Adrenal gland (tissue), 12 donors: ENCODE data around the gene ZCCHC4. TPM values are rescaled to one million over a fixed set of nuclear protein-coding genes. Genes with fewer than 3 reads are reported as not detected.
A peak's percentile ranks its signal among the peaks of the same experiment; 100 is the strongest.

Experiments used
- DNase-seq, 7 donors: peaks; one replicate each; pipeline ENCODE4 v3.0.0-alpha.2; 2019 to 2020
- H3K27ac ChIP-seq, 5 donors: fragments of 200-600 bp; sonication (generic) in 4 of 5; 1 replicate in 3 of 5; 2 replicates in 2 of 5; pipeline versions ENCODE4 v1.5.1 to v1.8.0; 2016 to 2020; ENCODE audit warnings: mild to moderate bottlenecking in 1 of 5
- H3K27me3 ChIP-seq: fragments of 200-600 bp; 2 replicates; pipeline ENCODE4 v1.8.0; 2021
- H3K36me3 ChIP-seq, 2 donors: fragments of 200-600 bp; replicated peaks in 1 of 2; 1 replicate in 1 of 2; 2 replicates in 1 of 2; pipeline versions ENCODE4 v1.5.1 to v1.8.0; 2018 to 2022
- H3K4me1 ChIP-seq, 2 donors: fragments of 200-600 bp; replicated peaks in 1 of 2; 1 replicate in 1 of 2; 2 replicates in 1 of 2; pipeline versions ENCODE4 v1.5.1 to v1.8.0; 2018 to 2021
- H3K4me3 ChIP-seq, 4 donors: fragments of 200-600 bp; sonication (generic) in 3 of 4; one replicate each; pipeline ENCODE4 v1.5.1; 2016 to 2018
- H3K9me3 ChIP-seq, 3 donors: fragments of 200-600 bp; sonication (generic) in 1 of 3; replicated peaks in 1 of 3; 1 replicate in 2 of 3; 2 replicates in 1 of 3; pipeline versions ENCODE4 v1.5.1 to v1.8.0; 2016 to 2021
- POLR2A ChIP-seq, 2 donors: fragments of 450-650 bp; IDR thresholded peaks; one replicate each; pipeline ENCODE4 v1.6.1; 2017; ENCODE audit warnings: antibody characterized with exemption in 2 of 2, mild to moderate bottlenecking in 2 of 2, moderate library complexity in 1 of 2
- WGBS, 4 donors: extraction: QIAGEN DNeasy Blood & Tissue Kit in 2 of 4; methylation state at CpG; one replicate each; pipeline versions ENCODE4 v1.1.5 to v1.1.7; 2013 to 2017; 5-methylcytosine and 5-hydroxymethylcytosine counted together
- intact Hi-C, 2 donors: fragments of 100-400 bp; cut with DNase I; formaldehyde crosslinking; loops; one replicate each; pipeline versions ENCODE4 v1.14.1 to v1.15.0; 2022 to 2023
- polyA plus RNA-seq, 3 donors: library from polyadenylated mRNA; stranded (reverse); fragments of 200-250 nt in 2 of 3; fragments of 350-450 nt in 1 of 3; fragmentation: Illumina TruSeq in 1 of 3; extraction: RNeasy Lipid Tissue Mini Kit (QIAGEN cat#74804) in 1 of 3; gene quantifications; one replicate each; pipeline ENCODE4 v1.2.3, GENCODE V29; 2013 to 2014
- total RNA-seq, 9 donors: library from RNA; depleted of rRNA in 4 of 9; stranded (reverse); fragments of >200 nt in 4 of 9; fragments of 120-200 nt in 1 of 9; fragmentation: NEBNext Ultra II Directional in 1 of 9; extraction: Animal tissue kit (Norgen Biotek cat#: 25700) in 1 of 9; gene quantifications; one replicate each; pipeline versions ENCODE4 v1.1.0 to v1.2.4, GENCODE V29; 2013 to 2023
- TF ChIP-seq, protein P1 (sequence below), 6 experiments: fragments of 450-650 bp in 4 of 6; fragments of 200-600 bp in 2 of 6; sonication (generic) in 1 of 6; IDR thresholded peaks; 1 replicate in 5 of 6; 2 replicates in 1 of 6; pipeline versions ENCODE4 v1.5.1 to v1.8.0; 2016 to 2021; ENCODE audit warnings: antibody characterized with exemption in 6 of 6, mild to moderate bottlenecking in 2 of 6, moderate library complexity in 1 of 6
- donor health status: healthy with polysubstance abuse.
- donor health status: Bipolar disorder and iron deficiency.
- donor health status: DM: yes; HTN: yes; CAD: no.
- donor health status: DM: no; HTN: no; CAD: no.
- donor health status: DM: no; HTN: no; CAD: no.
- donor health status: DM: yes; HTN: yes; CAD: no.

ZCCHC4 gene
- total and polyA plus RNA-seq, 12 donors, result 4.8 to 14.8 (median 10.4) TPM

DNA sequence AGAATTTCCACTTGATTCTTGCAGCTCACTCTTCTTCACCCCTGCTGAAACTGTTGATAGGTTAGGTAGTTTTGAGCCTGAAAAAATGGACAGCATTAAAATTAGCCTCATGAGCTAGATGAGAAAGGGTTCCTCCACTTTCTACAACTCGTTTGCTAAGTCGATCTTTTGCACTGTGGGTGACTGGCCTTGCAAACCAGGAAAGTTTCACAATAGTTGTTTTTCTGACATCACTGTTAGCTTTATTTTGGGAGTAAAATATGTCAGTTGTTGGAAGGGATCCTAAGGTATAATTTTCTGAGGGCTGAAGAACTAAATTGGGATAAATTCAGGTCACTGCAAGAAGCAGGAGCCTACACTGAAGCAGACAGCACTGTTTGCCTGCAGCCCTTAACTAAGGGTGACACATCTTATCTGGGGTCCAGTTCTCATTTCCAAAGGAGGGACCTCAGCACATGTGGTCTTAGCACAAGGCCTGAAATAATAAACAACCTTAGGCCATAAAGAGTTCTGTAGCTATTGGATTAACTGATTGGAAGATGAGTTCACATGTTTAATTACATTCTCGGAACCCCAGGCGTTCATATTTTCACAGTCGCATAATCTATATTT, 93.6 kb downstream of the ZCCHC4 start:
- Histone ChIP-seq H3K9me3 (no peaks in the 10 kb centered on the region), H3K36me3 (peaks cover 0 to 69% of the 10 kb centered on the region in 2 donors), H3K4me1 (peaks cover 0 to 8% of the 10 kb centered on the region in 2 donors), H3K27me3 (no peaks in the 10 kb centered on the region), H3K4me3 (no peak overlapping the region), H3K27ac (no peak overlapping the region)
- TF ChIP-seq, protein P1, sequence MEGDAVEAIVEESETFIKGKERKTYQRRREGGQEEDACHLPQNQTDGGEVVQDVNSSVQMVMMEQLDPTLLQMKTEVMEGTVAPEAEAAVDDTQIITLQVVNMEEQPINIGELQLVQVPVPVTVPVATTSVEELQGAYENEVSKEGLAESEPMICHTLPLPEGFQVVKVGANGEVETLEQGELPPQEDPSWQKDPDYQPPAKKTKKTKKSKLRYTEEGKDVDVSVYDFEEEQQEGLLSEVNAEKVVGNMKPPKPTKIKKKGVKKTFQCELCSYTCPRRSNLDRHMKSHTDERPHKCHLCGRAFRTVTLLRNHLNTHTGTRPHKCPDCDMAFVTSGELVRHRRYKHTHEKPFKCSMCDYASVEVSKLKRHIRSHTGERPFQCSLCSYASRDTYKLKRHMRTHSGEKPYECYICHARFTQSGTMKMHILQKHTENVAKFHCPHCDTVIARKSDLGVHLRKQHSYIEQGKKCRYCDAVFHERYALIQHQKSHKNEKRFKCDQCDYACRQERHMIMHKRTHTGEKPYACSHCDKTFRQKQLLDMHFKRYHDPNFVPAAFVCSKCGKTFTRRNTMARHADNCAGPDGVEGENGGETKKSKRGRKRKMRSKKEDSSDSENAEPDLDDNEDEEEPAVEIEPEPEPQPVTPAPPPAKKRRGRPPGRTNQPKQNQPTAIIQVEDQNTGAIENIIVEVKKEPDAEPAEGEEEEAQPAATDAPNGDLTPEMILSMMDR (IDR thresholded peaks at IDR 0.05), result no peak
- TF ChIP-seq POLR2A (IDR thresholded peaks at IDR 0.05), result no peak
- intact Hi-C loops, result no loop called here
- 72 to 76% (median 74%) methylated on average over 5 of the region's 5 CpGs for WGBS, 4 donors
- peak in 2 of 7 donors; percentile 24 to 37 for DNase-seq

DNA sequence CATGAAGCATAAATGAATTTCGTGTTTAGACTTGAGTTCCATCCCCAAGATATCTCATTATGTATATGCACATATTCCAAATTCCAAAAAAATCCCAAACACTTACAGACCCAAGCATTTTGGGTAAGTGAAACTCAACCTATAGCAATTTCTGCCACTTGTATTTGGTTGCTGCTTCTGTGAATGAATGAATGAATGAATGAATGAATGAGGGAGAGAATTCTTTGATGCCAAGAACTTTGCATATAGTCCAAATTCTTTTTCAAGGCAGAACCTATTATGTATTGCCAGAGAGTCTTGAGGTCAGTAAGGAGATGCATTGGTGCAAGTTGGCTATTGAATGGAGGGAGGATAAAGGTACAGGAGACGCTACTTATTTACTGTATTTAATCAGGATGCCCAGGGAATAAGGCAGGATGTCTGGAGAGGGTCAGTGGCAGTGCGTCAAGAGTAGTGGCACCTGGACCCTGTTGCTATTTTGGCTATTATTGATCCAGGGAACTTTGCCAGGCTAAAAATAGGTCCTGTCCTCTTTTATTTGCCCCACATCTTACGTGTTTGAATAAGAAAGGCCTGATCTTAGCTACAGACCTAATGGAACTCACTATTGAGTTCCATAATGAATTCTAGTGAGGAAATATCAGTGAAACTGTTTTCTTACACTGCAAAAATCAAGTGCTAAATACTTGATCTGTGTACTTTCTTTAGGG, 98.4 kb downstream of the ZCCHC4 start:
- H3K27me3 ChIP-seq, result no peaks in the 10 kb centered on the region
- peaks cover 0 to 86% of the 10 kb centered on the region in 2 donors for H3K36me3 ChIP-seq
- DNase-seq, result no peak
- H3K9me3 ChIP-seq, result no peaks in the 10 kb centered on the region
- H3K4me1 ChIP-seq, result peaks cover 0 to 7% of the 10 kb centered on the region in 2 donors
- H3K4me3 ChIP-seq, result no peak overlapping the region
- intact Hi-C loops, result no loop called here
- TF ChIP-seq POLR2A (IDR thresholded peaks at IDR 0.05), result no peak
- TF ChIP-seq, protein P1 (IDR thresholded peaks at IDR 0.05), result no peak
- 81 to 96% (median 87%) methylated on average over 4 of the region's 4 CpGs for WGBS, 4 donors
- H3K27ac ChIP-seq, result no peak overlapping the region

DNA sequence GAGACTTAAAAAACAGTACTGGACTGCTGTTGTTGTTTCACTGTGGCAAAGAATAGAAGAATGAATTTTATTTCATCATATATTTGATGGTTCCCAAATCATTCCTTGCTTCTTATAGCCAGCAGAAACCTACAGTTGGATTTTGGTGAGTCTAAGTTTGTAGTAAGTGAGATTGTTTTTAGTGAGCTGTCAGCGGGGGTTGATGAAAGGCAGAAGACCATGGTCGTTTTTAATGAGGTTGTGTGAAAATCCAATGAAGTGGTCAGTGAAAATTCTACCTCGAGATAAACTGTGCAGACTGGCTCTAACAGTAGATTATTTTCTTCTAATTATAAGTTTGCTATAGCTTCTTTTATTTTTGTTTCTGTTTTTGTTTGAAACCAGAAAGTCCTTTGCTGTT, 100.7 kb downstream of the ZCCHC4 start:
- Histone ChIP-seq H3K36me3 (peaks cover 0 to 82% of the 10 kb centered on the region in 2 donors), H3K27ac (no peak overlapping the region), H3K27me3 (no peaks in the 10 kb centered on the region), H3K9me3 (no peaks in the 10 kb centered on the region), H3K4me1 (no peaks in the 10 kb centered on the region), H3K4me3 (no peak overlapping the region)
- TF ChIP-seq, protein P1 (IDR thresholded peaks at IDR 0.05), result no peak
- no peak for TF ChIP-seq POLR2A (IDR thresholded peaks at IDR 0.05)
- WGBS, 4 donors, result 68 to 87% (median 84%) methylated on average over 3 of the region's 3 CpGs
- intact Hi-C loops, result no loop called here
- no peak for DNase-seq

DNA sequence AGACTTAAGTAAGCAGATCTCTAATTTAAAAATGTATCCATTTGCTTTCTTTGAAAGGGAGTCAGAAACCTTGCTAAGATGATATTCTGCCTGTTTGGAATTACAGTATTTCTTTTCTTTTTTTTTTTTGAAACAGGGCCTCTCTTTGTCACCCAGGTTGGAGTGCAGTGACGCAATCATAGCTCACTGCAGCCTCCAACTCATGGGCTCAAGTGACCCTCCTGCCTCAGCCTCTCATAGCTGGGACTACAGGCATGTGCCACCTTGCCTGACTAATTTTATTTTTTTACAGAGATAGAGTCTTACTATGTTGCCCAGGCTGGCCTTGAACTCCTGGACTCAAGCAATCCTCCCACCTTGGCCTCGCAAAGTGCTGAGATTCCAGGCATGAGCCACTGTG, 104.4 kb downstream of the ZCCHC4 start:
- 96 to 100% (median 98%) methylated on average over 2 of the region's 2 CpGs for WGBS, 4 donors
- H3K4me1 ChIP-seq, result peaks cover 0 to 6% of the 10 kb centered on the region in 2 donors
- no peak for DNase-seq
- H3K27ac ChIP-seq, result no peak overlapping the region
- intact Hi-C loops, result no loop called here
- H3K4me3 ChIP-seq, result no peak overlapping the region
- H3K27me3 ChIP-seq, result no peaks in the 10 kb centered on the region
- no peaks in the 10 kb centered on the region for H3K9me3 ChIP-seq
- peaks cover 0 to 57% of the 10 kb centered on the region in 2 donors for H3K36me3 ChIP-seq
- TF ChIP-seq, protein P1 (IDR thresholded peaks at IDR 0.05), result no peak
- TF ChIP-seq POLR2A (IDR thresholded peaks at IDR 0.05), result no peak

Other genes with a start within 250 kb of the ZCCHC4 start
- 10 to 100 TPM in 4 of 9 donors, 1 to 10 TPM in 5; 6.0 to 38.6 (median 7.9) TPM for gene SEPSECS, start 152.3 kb upstream of the ZCCHC4 start, total RNA-seq
- gene SEPSECS, start 152.3 kb upstream of the ZCCHC4 start, polyA plus RNA-seq, result 1 to 10 TPM; 5.8 to 9.4 (median 6.4) TPM
- gene PI4K2B, start 78.7 kb upstream of the ZCCHC4 start, total RNA-seq, result 10 to 100 TPM in 8 of 9 donors, 1 to 10 TPM in 1; 7.2 to 29.3 (median 13.8) TPM
- 10 to 100 TPM in 1 of 3 donors, 1 to 10 TPM in 2; 4.6 to 28.8 (median 4.6) TPM for gene PI4K2B, start 78.7 kb upstream of the ZCCHC4 start, polyA plus RNA-seq
- 10 to 100 TPM; 14.0 to 83.0 (median 32.3) TPM for gene ANAPC4, start 64.5 kb downstream of the ZCCHC4 start, total RNA-seq
- gene ANAPC4, start 64.5 kb downstream of the ZCCHC4 start, polyA plus RNA-seq, result 10 to 100 TPM; 19.7 to 95.4 (median 48.6) TPM